Left ventricle myocardium inferior (tissue), 1 donor: ENCODE data around the gene TBC1D22A. TPM values are rescaled to one million over a fixed set of nuclear protein-coding genes. Genes with fewer than 3 reads are reported as not detected.
"Not testable (repeated sequence)": the region's sequence is repeated elsewhere in the genome, so short reads cannot be mapped to it uniquely, and the experiment has no call there.

Experiments
- DNase-seq: peaks from one replicate; pipeline ENCODE4 v3.0.0-alpha.2; 2020
- H3K27ac ChIP-seq: fragments of 200-600 bp; replicated peaks from 2 replicates; pipeline ENCODE4 v1.8.0; 2021
- H3K27me3 ChIP-seq: fragments of 200-600 bp; 2 replicates; pipeline ENCODE4 v1.8.0; 2021; ENCODE audit warnings: low read depth
- H3K36me3 ChIP-seq: fragments of 200-600 bp; 2 replicates; pipeline ENCODE4 v1.8.0; 2021
- H3K4me1 ChIP-seq: fragments of 200-600 bp; 2 replicates; pipeline ENCODE4 v1.8.0; 2021
- H3K4me3 ChIP-seq: fragments of 200-600 bp; 2 replicates; pipeline ENCODE4 v1.8.0; 2021; ENCODE audit warnings: mild to moderate bottlenecking, moderate library complexity
- H3K9me3 ChIP-seq: fragments of 200-600 bp; replicated peaks from 2 replicates; pipeline ENCODE4 v1.8.0; 2021
- intact Hi-C: fragments of 100-400 bp; cut with micrococcal nuclease; formaldehyde crosslinking; loops from one replicate; pipeline ENCODE4 v1.11.0; 2022
- total RNA-seq: library from RNA; stranded (reverse); fragmentation: NEBNext Ultra II Directional; extraction: Animal tissue kit (Norgen Biotek cat#: 25700); gene quantifications from one replicate; pipeline ENCODE4 v1.2.1, GENCODE V29; 2021
- TF ChIP-seq, protein P1 (sequence below): fragments of 200-600 bp; IDR thresholded peaks from 2 replicates; pipeline ENCODE4 v1.8.0; 2021; ENCODE audit warnings: antibody characterized with exemption, mild to moderate bottlenecking, borderline replicate concordance
- donor health status: DM: no; HTN: yes; CAD: no; lungs with severe emphysema.

The TBC1D22A gene
- total RNA-seq, 1 donor from 2014 or later: 16.2 TPM

DNA sequence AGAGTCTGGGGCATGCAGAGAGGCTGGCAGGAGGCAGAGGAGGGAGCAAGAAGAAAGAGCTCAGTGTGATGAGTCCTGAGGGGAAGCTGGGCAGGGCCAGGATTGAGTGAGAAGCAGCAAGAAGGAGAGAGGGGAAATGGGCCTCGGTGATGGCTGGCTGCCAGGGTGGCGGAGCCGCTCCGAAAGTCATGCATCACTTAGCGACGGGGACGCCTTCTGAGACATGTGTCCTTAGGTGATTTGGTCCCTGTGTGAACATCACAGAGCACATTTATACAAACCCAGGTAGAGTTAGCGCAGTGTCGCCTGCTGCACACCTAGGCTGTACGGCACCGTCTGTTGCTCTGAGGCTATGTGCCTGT lies 15.1 kb downstream of the TBC1D22A start:
- TF ChIP-seq, protein P1, sequence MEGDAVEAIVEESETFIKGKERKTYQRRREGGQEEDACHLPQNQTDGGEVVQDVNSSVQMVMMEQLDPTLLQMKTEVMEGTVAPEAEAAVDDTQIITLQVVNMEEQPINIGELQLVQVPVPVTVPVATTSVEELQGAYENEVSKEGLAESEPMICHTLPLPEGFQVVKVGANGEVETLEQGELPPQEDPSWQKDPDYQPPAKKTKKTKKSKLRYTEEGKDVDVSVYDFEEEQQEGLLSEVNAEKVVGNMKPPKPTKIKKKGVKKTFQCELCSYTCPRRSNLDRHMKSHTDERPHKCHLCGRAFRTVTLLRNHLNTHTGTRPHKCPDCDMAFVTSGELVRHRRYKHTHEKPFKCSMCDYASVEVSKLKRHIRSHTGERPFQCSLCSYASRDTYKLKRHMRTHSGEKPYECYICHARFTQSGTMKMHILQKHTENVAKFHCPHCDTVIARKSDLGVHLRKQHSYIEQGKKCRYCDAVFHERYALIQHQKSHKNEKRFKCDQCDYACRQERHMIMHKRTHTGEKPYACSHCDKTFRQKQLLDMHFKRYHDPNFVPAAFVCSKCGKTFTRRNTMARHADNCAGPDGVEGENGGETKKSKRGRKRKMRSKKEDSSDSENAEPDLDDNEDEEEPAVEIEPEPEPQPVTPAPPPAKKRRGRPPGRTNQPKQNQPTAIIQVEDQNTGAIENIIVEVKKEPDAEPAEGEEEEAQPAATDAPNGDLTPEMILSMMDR: no peak
- H3K4me3 ChIP-seq: no peak overlapping the region
- peak; percentile 55 for DNase-seq
- peaks cover 59% of the 10 kb centered on the region for H3K4me1 ChIP-seq
- intact Hi-C loops: no loop called here
- no peaks in the 10 kb centered on the region for H3K36me3 ChIP-seq
- H3K27ac ChIP-seq: no peak overlapping the region
- no peaks in the 10 kb centered on the region for H3K9me3 ChIP-seq
- H3K27me3 ChIP-seq: no peaks in the 10 kb centered on the region

DNA sequence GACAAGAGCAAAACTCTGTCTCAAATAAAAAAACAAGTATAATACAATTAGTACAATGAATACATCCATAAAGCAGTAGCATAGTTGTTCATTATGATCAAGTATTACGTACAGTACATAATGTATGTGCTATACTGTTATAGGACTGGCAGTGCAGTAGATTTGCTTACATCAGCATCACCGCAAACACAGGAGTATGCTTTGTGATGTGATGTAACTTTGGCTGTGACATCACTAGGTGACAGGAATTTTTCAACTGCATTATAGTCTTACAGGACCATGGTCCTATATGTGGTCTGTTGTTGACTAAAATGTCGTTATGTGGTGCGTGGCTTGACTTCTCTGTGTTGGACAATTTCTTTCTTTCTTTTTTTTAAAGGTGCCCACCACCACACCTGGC lies 16.6 kb downstream of the TBC1D22A start:
- intact Hi-C loops: no loop called here
- Histone ChIP-seq H3K4me1 (peaks cover 45% of the 10 kb centered on the region), H3K36me3 (no peaks in the 10 kb centered on the region), H3K4me3 (no peak overlapping the region), H3K27me3 (no peaks in the 10 kb centered on the region), H3K27ac (no peak overlapping the region), H3K9me3 (no peaks in the 10 kb centered on the region)
- TF ChIP-seq, protein P1: no peak
- no peak for DNase-seq

DNA sequence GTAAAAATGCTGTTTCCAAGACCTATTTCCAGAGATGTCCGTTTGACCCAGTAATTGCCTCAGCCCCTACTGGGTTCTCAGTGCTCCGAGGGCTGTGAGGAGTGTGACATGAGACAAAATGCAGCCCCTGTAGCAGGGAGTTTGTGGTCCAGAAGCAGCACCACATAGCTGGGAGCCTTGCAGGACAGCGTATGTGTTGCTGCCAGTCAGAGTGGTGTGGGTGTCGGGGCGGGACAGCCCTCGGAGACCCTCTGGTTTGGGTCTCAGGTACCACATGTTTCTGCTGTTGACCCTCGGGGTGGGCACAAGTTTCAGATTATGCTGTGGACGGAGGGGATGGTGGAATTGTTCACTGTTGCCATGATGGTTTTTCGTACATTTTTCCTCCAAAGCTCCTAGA lies 17.2 kb downstream of the TBC1D22A start:
- no peak for DNase-seq
- intact Hi-C loops: no loop called here
- H3K27me3 ChIP-seq: no peaks in the 10 kb centered on the region

DNA sequence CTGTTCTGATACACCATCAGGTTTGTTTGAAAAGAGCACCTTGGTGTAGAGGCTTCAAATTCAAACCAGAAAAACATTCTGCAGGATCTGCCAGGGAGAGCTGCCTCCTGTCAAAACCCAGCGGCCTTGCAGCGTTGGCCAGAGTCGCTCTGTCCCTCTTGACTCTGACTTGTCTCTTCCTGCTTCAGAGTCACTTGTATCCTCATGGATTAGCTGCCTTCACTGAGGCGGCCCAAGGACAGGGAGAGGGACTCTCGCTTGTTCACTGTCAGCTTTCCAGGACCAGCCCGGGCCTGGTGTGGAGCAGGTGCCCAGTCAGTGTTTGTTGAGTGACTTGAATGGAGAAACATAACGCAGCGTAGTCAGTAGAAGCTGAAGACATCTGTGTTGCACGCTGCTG lies 18.0 kb downstream of the TBC1D22A start:
- Histone ChIP-seq H3K27ac (peak overlapping the region; percentile 9), H3K27me3 (no peaks in the 10 kb centered on the region), H3K4me3 (no peak overlapping the region), H3K36me3 (no peaks in the 10 kb centered on the region), H3K9me3 (no peaks in the 10 kb centered on the region), H3K4me1 (peaks cover 30% of the 10 kb centered on the region)
- TF ChIP-seq, protein P1: no peak
- DNase-seq: no peak
- intact Hi-C loops: no loop called here

More for the DNA sequence above, 17.2 kb downstream of the TBC1D22A start:
- Histone ChIP-seq H3K4me1 (peaks cover 38% of the 10 kb centered on the region), H3K36me3 (no peaks in the 10 kb centered on the region), H3K9me3 (no peaks in the 10 kb centered on the region), H3K4me3 (no peak overlapping the region), H3K27ac (no peak overlapping the region)
- TF ChIP-seq, protein P1: no peak

DNA sequence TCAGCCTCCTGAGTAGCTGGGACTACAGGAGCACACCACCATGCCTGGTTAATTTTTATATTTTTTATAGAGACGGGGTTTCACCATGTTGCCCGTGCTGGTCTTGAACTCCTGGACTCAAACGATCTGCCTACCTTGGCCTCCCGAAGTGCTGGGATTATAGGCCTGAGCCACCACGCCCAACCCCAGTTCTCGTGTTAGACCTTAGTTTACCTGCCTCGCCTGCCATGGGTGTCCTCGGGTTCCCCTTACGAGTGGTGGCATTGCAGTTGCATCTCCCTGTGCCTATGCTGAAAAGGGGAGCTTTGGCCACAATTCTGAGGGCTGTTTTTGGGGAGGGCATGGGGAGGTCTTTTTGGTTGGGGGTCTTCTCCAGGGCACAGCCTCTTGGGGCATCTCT lies 18.8 kb downstream of the TBC1D22A start:
- TF ChIP-seq, protein P1: no peak
- DNase-seq: no peak
- Histone ChIP-seq H3K27ac (no peak overlapping the region), H3K36me3 (no peaks in the 10 kb centered on the region), H3K4me3 (no peak overlapping the region), H3K9me3 (no peaks in the 10 kb centered on the region), H3K4me1 (peaks cover 22% of the 10 kb centered on the region), H3K27me3 (no peaks in the 10 kb centered on the region)
- intact Hi-C loops: no loop called here

DNA sequence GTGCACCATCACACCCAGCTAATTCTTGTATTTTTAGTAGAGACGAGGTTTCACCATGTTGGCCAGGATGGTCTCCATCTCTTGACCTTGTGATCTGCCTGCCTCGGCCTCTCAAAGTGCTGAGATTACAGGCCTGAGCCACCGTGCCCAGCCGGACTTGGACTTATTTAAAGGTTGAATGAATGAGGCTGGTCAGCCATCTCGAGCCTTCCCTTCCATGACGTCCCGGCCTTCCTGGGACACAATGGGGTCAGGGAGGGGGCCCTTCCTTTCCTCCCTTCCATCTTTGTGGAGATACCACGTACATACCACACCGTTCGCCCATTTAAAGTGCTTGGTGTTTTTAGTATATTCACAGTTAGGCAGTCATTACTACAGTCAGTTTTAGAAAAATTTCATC lies 19.8 kb downstream of the TBC1D22A start:
- H3K9me3 ChIP-seq, H3K36me3 ChIP-seq, H3K27ac ChIP-seq, DNase-seq, H3K4me3 ChIP-seq, intact Hi-C loops, H3K27me3 ChIP-seq: not testable (repeated sequence)
- H3K4me1 ChIP-seq: peaks cover 13% of the 10 kb centered on the region
